Endothelial cell of umbilical vein (primary cell): ENCODE results near the gene FYCO1. TPM values are rescaled to one million over a fixed set of nuclear protein-coding genes. Genes with fewer than 3 reads are reported as not detected.

Source experiments
- BruUV-seq: library from RNA; stranded (reverse); fragments of 400-500 nt; replicated peaks from 2 replicates; lab custom pipeline; 2021; lab: Mats Ljungman, UMichigan
- CTCF ChIA-PET: fragments of 300-600, 350-600 bp; sonication (Branson Sonifier 250); formaldehyde crosslinking; loops from one replicate; lab custom pipeline; 2021; ENCODE audit warnings: antibody characterized with exemption, inconsistent platforms; lab: Charles Lee
- POLR2A ChIA-PET: fragments of 300-600, 350-600 bp; sonication (Branson Sonifier 250); formaldehyde crosslinking; loops from one replicate; lab custom pipeline; 2021; ENCODE audit warnings: antibody characterized with exemption, inconsistent platforms; lab: Charles Lee
- DNase-seq: peaks from one replicate; pipeline ENCODE4 v3.0.0-alpha.2; 2011; ENCODE audit warnings: low read depth, low spot score
- FAIRE-seq: peaks from 2 replicates; lab custom pipeline; 2011; peaks lifted over from hg19 to GRCh38; lab: Jason Lieb, UNC
- H2AFZ ChIP-seq: 2 replicates; pipeline ENCODE4 v1.6.0; 2012; ENCODE audit warnings: low read depth, low read length, control low read depth, inconsistent platforms
- H3K27ac ChIP-seq: 2 replicates; pipeline ENCODE4 v1.5.1; 2011; ENCODE audit warnings: low read depth, mild to moderate bottlenecking, control low read depth, low read length, moderate library complexity; ENCODE audit not compliant: insufficient read depth
- H3K27me3 ChIP-seq, 2 experiments: 2 replicates each; pipeline versions ENCODE4 v1.6.0 to v1.6.1; 2011; ENCODE audit warnings: low read length in 2 of 2, mixed read lengths in 1 of 2; ENCODE audit not compliant: control insufficient read depth in 2 of 2, insufficient read depth in 2 of 2
- H3K36me3 ChIP-seq, 2 experiments: 2 replicates in 1 of 2; 3 replicates in 1 of 2; pipeline ENCODE4 v1.5.1; 2011; ENCODE audit warnings: low read length in 2 of 2, mild to moderate bottlenecking in 1 of 2, moderate library complexity in 1 of 2; ENCODE audit not compliant: control insufficient read depth in 2 of 2, insufficient read depth in 2 of 2; ENCODE audit errors: extremely low read depth in 1 of 2
- H3K4me1 ChIP-seq: 3 replicates; pipeline ENCODE4 v1.5.1; 2011; ENCODE audit warnings: mild to moderate bottlenecking, low read length; ENCODE audit not compliant: control insufficient read depth, insufficient read depth; ENCODE audit errors: extremely low read depth
- H3K4me2 ChIP-seq: 2 replicates; pipeline ENCODE4 v1.6.1; 2011; ENCODE audit warnings: low read length, control low read depth, mixed read lengths; ENCODE audit not compliant: insufficient read depth
- H3K4me3 ChIP-seq, 3 experiments: fragments of 200-600 bp in 1 of 3; sonication (generic), shearing (Covaris generic) in 1 of 3; replicated peaks in 1 of 3; 2 replicates each; pipeline ENCODE4 v1.5.1; 2011 to 2016; ENCODE audit warnings: control low read depth in 3 of 3, low read length in 3 of 3, mild to moderate bottlenecking in 2 of 3, inconsistent platforms in 1 of 3, low read depth in 1 of 3, moderate library complexity in 1 of 3; ENCODE audit not compliant: insufficient read depth in 1 of 3
- H3K79me2 ChIP-seq: 2 replicates; pipeline ENCODE4 v1.6.0; 2012; ENCODE audit warnings: low read length, inconsistent platforms; ENCODE audit not compliant: control insufficient read depth, insufficient read depth
- H3K9ac ChIP-seq: replicated peaks from 2 replicates; pipeline ENCODE3; 2011; ENCODE audit warnings: low read length, control low read depth; ENCODE audit not compliant: insufficient read depth; ENCODE audit errors: extremely low read depth
- H3K9me1 ChIP-seq: replicated peaks from 3 replicates; pipeline ENCODE4 v1.6.0; 2011; ENCODE audit warnings: mild to moderate bottlenecking, low read length; ENCODE audit not compliant: control insufficient read depth, insufficient read depth; ENCODE audit errors: extremely low read depth
- H3K9me3 ChIP-seq: replicated peaks from 2 replicates; pipeline ENCODE4 v1.5.1; 2012; ENCODE audit warnings: low read length, inconsistent platforms; ENCODE audit not compliant: control insufficient read depth, insufficient read depth
- H4K20me1 ChIP-seq: replicated peaks from 2 replicates; pipeline ENCODE3; 2011; ENCODE audit warnings: mild to moderate bottlenecking, low read length; ENCODE audit not compliant: control insufficient read depth, insufficient read depth; ENCODE audit errors: extremely low read depth
- EZH2 ChIP-seq: IDR thresholded peaks from 2 replicates; pipeline ENCODE4 v1.6.1; 2012; ENCODE audit warnings: borderline replicate concordance, low read depth, mild to moderate bottlenecking, moderate library complexity, low read length, inconsistent platforms; ENCODE audit not compliant: severe bottlenecking
- FOS ChIP-seq: IDR thresholded peaks from 2 replicates; pipeline ENCODE4 v1.6.1; 2011; ENCODE audit warnings: mild to moderate bottlenecking, low read length, moderate library complexity, borderline replicate concordance; ENCODE audit not compliant: insufficient read depth
- GATA2 ChIP-seq: IDR thresholded peaks from 2 replicates; pipeline ENCODE4 v1.7.0; 2011; ENCODE audit warnings: low read depth, mild to moderate bottlenecking, moderate library complexity, mixed read lengths, low read length; ENCODE audit not compliant: insufficient read length, insufficient read depth
- JUN ChIP-seq: IDR thresholded peaks from 2 replicates; pipeline ENCODE4 v1.6.1; 2011; ENCODE audit warnings: borderline replicate concordance, low read depth; ENCODE audit not compliant: insufficient read length, insufficient read depth
- MYC ChIP-seq: IDR thresholded peaks from one replicate; pipeline ENCODE4 v1.6.1; 2011; ENCODE audit warnings: mild to moderate bottlenecking, low read depth, low read length
- POLR2A ChIP-seq: IDR thresholded peaks from 2 replicates; pipeline ENCODE4 v1.6.1; 2012; ENCODE audit warnings: low read depth, mild to moderate bottlenecking, control low read depth, low read length
- POLR2AphosphoS5 ChIP-seq: IDR thresholded peaks from 2 replicates; pipeline ENCODE4 v1.6.1; 2012; ENCODE audit warnings: low read depth, mild to moderate bottlenecking, control low read depth, low read length, moderate library complexity; ENCODE audit not compliant: insufficient read depth
- dilution Hi-C: fragments of 300-500 bp; cut with MboI; formaldehyde crosslinking; loops from one replicate; pipeline ENCODE4 v1.15.0; 2019; ENCODE audit warnings: low sequenced_read_pairs; ENCODE audit not compliant: extremely low pct_ligation_motif_present
- intact Hi-C: fragments of 100-400 bp; cut with micrococcal nuclease; formaldehyde crosslinking; loops from one replicate; pipeline ENCODE4 v1.10.0; 2022
- polyA plus RNA-seq, 4 experiments: library from polyadenylated mRNA; depleted of rRNA in 3 of 4; stranded (reverse) in 3 of 4; unstranded in 1 of 4; fragments of >200 nt; gene quantifications; 2 replicates each; pipeline versions ENCODE4 v1.2.1 to v1.2.3, GENCODE V29; 2011 to 2012; ENCODE audit warnings: missing spikeins in 1 of 4
- total RNA-seq: library from RNA; stranded (reverse); gene quantifications from 2 replicates; pipeline ENCODE4 v1.2.3, GENCODE V29; 2021
- TF ChIP-seq, protein P1 (sequence below), 2 donors: IDR thresholded peaks; 1 replicate in 1 of 2; 2 replicates in 1 of 2; pipeline ENCODE4 v1.5.1; 2011; ENCODE audit warnings: low read length in 2 of 2, mild to moderate bottlenecking in 2 of 2, moderate library complexity in 2 of 2, control low read depth in 1 of 2, inconsistent platforms in 1 of 2, low read depth in 1 of 2; ENCODE audit not compliant: insufficient read depth in 1 of 2; ENCODE audit errors: extremely low read depth in 1 of 2
- TF ChIP-seq, protein P2 (sequence below): IDR thresholded peaks from 2 replicates; pipeline ENCODE4 v1.6.1; 2011; ENCODE audit not compliant: insufficient read depth, insufficient read length

Gene FYCO1
- total and polyA plus RNA-seq, 2 donors (not counting 3 experiments of a cell fraction or from before 2014, with no cell fraction given): 13.9 to 20.8 TPM

- DNase-seq: no peak
- intact Hi-C loops (no loop called here), dilution Hi-C loops (no loop called here)
- no peak overlapping the region for H3K4me3 ChIP-seq
- POLR2A ChIA-PET: no interaction called here
- H3K4me1 ChIP-seq: no peaks in the 10 kb centered on the region
- H3K9me1 ChIP-seq: no peaks in the 10 kb centered on the region
- TF ChIP-seq, protein P1, sequence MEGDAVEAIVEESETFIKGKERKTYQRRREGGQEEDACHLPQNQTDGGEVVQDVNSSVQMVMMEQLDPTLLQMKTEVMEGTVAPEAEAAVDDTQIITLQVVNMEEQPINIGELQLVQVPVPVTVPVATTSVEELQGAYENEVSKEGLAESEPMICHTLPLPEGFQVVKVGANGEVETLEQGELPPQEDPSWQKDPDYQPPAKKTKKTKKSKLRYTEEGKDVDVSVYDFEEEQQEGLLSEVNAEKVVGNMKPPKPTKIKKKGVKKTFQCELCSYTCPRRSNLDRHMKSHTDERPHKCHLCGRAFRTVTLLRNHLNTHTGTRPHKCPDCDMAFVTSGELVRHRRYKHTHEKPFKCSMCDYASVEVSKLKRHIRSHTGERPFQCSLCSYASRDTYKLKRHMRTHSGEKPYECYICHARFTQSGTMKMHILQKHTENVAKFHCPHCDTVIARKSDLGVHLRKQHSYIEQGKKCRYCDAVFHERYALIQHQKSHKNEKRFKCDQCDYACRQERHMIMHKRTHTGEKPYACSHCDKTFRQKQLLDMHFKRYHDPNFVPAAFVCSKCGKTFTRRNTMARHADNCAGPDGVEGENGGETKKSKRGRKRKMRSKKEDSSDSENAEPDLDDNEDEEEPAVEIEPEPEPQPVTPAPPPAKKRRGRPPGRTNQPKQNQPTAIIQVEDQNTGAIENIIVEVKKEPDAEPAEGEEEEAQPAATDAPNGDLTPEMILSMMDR (IDR thresholded peaks at IDR 0.05; ENCODE audit: extremely low read depth in 1 of 2, insufficient read depth in 1 of 2, low read depth in 1 of 2, low read length in 2 of 2): no peak
- no peak for TF ChIP-seq MYC
- no peak for TF ChIP-seq FOS
- TF ChIP-seq POLR2AphosphoS5: no peak
- TF ChIP-seq JUN: no peak
- TF ChIP-seq POLR2A: no peak
- no peak for TF ChIP-seq GATA2
- TF ChIP-seq, protein P2, sequence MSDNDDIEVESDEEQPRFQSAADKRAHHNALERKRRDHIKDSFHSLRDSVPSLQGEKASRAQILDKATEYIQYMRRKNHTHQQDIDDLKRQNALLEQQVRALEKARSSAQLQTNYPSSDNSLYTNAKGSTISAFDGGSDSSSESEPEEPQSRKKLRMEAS: no peak
- TF ChIP-seq EZH2: no peak
- no peak overlapping the region for H2AFZ ChIP-seq
- peaks cover 19 to 21% of the 10 kb centered on the region in 2 experiments for H3K36me3 ChIP-seq
- no peak overlapping the region for H3K4me2 ChIP-seq
- CTCF ChIA-PET: no interaction called here
- H4K20me1 ChIP-seq: no peaks in the 10 kb centered on the region
- no peak for FAIRE-seq
- BruUV-seq: no TSS peak
- no peak overlapping the region for H3K9ac ChIP-seq
- no peak overlapping the region for H3K27ac ChIP-seq
- no peaks in the 10 kb centered on the region for H3K9me3 ChIP-seq
- no peaks in the 10 kb centered on the region for H3K79me2 ChIP-seq
- H3K27me3 ChIP-seq: no peaks in the 10 kb centered on the region
Observed at GRCh38 chr3:45979378-45979777, 16.2 kb downstream of the FYCO1 start.
